ENCODE measurements around the gene NDUFA7.
"Not testable (repeated sequence)": the region's sequence is repeated elsewhere in the genome, so short reads cannot be mapped to it uniquely, and the experiment has no call there.

Gene NDUFA7

GRCh38 chr19:8320564-8321066 lies 560 bp downstream of the NDUFA7 start:
- DNase-seq (ENCODE audit: low read depth in 4 of 4, low spot score in 1 of 4) = no peak

GRCh38 chr19:8319807-8320520 lies 1.2 kb downstream of the NDUFA7 start:
- DNase-seq (ENCODE audit: low read depth in 4 of 4, low spot score in 1 of 4) = no peak

- DNase-seq (ENCODE audit: low read depth in 4 of 4, low spot score in 1 of 4) = not testable (repeated sequence)
Measured at GRCh38 chr19:8318835-8319234, 2.3 kb downstream of the NDUFA7 start.

- DNase-seq (ENCODE audit: low read depth in 4 of 4, low spot score in 1 of 4) = no peak
Measured at GRCh38 chr19:8316351-8317125, 4.6 kb downstream of the NDUFA7 start.

GRCh38 chr19:8314981-8315640 lies 6.1 kb downstream of the NDUFA7 start:
- DNase-seq (ENCODE audit: low read depth in 4 of 4, low spot score in 1 of 4) = not testable (repeated sequence)

- no peak for DNase-seq (ENCODE audit: low read depth in 4 of 4, low spot score in 1 of 4)
Measured at GRCh38 chr19:8311461-8312260, 9.5 kb downstream of the NDUFA7 start.

- DNase-seq (ENCODE audit: low read depth in 4 of 4, low spot score in 1 of 4) = no peak
Measured at GRCh38 chr19:8310342-8311055, 10.7 kb downstream of the NDUFA7 start.

- DNase-seq (ENCODE audit: low read depth in 4 of 4, low spot score in 1 of 4) = no peak
Measured at GRCh38 chr19:8308891-8309291, 12.3 kb downstream of the NDUFA7 start.

GRCh38 chr19:8307965-8308866 lies 13.0 kb downstream of the NDUFA7 start, which contains the start of gene CD320:
CD320 (minus strand) TSS chr19:8308358; CDS start chr19:8308290, 68 bp downstream.
- peak; percentile 66 to 84 (median 75) for DNase-seq (ENCODE audit: low read depth in 4 of 4, low spot score in 1 of 4)

- no peak for DNase-seq (ENCODE audit: low read depth in 4 of 4, low spot score in 1 of 4)
Measured at GRCh38 chr19:8307400-8307964, 13.7 kb downstream of the NDUFA7 start.

- DNase-seq (ENCODE audit: low read depth in 4 of 4, low spot score in 1 of 4) = no peak
Measured at GRCh38 chr19:8306235-8307054, 14.7 kb downstream of the NDUFA7 start.

- DNase-seq (ENCODE audit: low read depth in 4 of 4, low spot score in 1 of 4) = no peak
Measured at GRCh38 chr19:8305798-8306197, 15.4 kb downstream of the NDUFA7 start.

GRCh38 chr19:8304841-8305621 lies 16.1 kb downstream of the NDUFA7 start:
- DNase-seq (ENCODE audit: low read depth in 4 of 4, low spot score in 1 of 4) = no peak

- DNase-seq (ENCODE audit: low read depth in 4 of 4, low spot score in 1 of 4) = no peak
Measured at GRCh38 chr19:8302734-8303133, 18.4 kb downstream of the NDUFA7 start.

GRCh38 chr19:8302357-8302691 lies 18.9 kb downstream of the NDUFA7 start:
- DNase-seq (ENCODE audit: low read depth in 4 of 4, low spot score in 1 of 4) = no peak

GRCh38 chr19:8291337-8291736 lies 29.8 kb downstream of the NDUFA7 start:
- DNase-seq (ENCODE audit: low read depth in 4 of 4, low spot score in 1 of 4) = not testable (repeated sequence)

- DNase-seq (ENCODE audit: low read depth in 4 of 4, low spot score in 1 of 4) = not testable (repeated sequence)
Measured at GRCh38 chr19:8276508-8276907, 44.7 kb downstream of the NDUFA7 start.
